Raji (cell line): ENCODE data around the gene HLA-A.
A peak's percentile ranks its signal among the peaks of the same experiment; 100 is the strongest.

Source experiments
- POLR2A ChIP-seq: IDR thresholded peaks from 2 replicates; pipeline ENCODE4 v1.6.1; 2011; ENCODE audit warnings: low read depth, low read length, control low read depth; ENCODE audit not compliant: insufficient read depth

Gene HLA-A

GRCh38 chr6:29947077-29947980 is 5.0 kb downstream of the HLA-A start:
- TF ChIP-seq POLR2A, result no peak

- TF ChIP-seq POLR2A, result no peak
These were observed 5.9 kb downstream of the HLA-A start for GRCh38 chr6:29948277-29948676.

GRCh38 chr6:29949934-29950333 is 7.6 kb downstream of the HLA-A start:
- TF ChIP-seq POLR2A, result no peak

GRCh38 chr6:29951882-29952281 is 9.6 kb downstream of the HLA-A start:
- TF ChIP-seq POLR2A, result no peak

- no peak for TF ChIP-seq POLR2A
These were observed 10.7 kb downstream of the HLA-A start for GRCh38 chr6:29953001-29953441.

GRCh38 chr6:29953686-29954085 is 11.4 kb downstream of the HLA-A start:
- TF ChIP-seq POLR2A, result no peak

- TF ChIP-seq POLR2A, result no peak
These were observed 11.9 kb downstream of the HLA-A start for GRCh38 chr6:29954272-29954671.

- TF ChIP-seq POLR2A, result no peak
These were observed 13.5 kb downstream of the HLA-A start for GRCh38 chr6:29955783-29956182.

- TF ChIP-seq POLR2A, result no peak
These were observed 14.2 kb downstream of the HLA-A start for GRCh38 chr6:29956518-29956917.

- no peak for TF ChIP-seq POLR2A
These were observed 15.7 kb downstream of the HLA-A start for GRCh38 chr6:29958046-29958445.

GRCh38 chr6:29958921-29959320 is 16.6 kb downstream of the HLA-A start:
- TF ChIP-seq POLR2A, result no peak

- no peak for TF ChIP-seq POLR2A
These were observed 17.1 kb downstream of the HLA-A start for GRCh38 chr6:29959467-29959866.

GRCh38 chr6:29961966-29962365 is 19.6 kb downstream of the HLA-A start:
- TF ChIP-seq POLR2A, result no peak

- TF ChIP-seq POLR2A, result no peak
These were observed 22.2 kb downstream of the HLA-A start for GRCh38 chr6:29964518-29964886.

- peak; percentile 78 for TF ChIP-seq POLR2A
These were observed 22.7 kb downstream of the HLA-A start for GRCh38 chr6:29964887-29965562.

GRCh38 chr6:29965563-29965872 is 23.2 kb downstream of the HLA-A start:
- no peak for TF ChIP-seq POLR2A
